Adrenal gland (tissue), 5 donors: ENCODE measurements around the gene MVB12B.

Experiments
- POLR2A ChIP-seq, 2 donors: fragments of 450-650 bp; IDR thresholded peaks; one replicate each; pipeline ENCODE4 v1.6.1; 2017; ENCODE audit warnings: antibody characterized with exemption in 2 of 2, mild to moderate bottlenecking in 2 of 2, moderate library complexity in 1 of 2
- TF ChIP-seq, protein P1 (sequence below), 6 experiments: fragments of 450-650 bp in 4 of 6; fragments of 200-600 bp in 2 of 6; sonication (generic) in 1 of 6; IDR thresholded peaks; 1 replicate in 5 of 6; 2 replicates in 1 of 6; pipeline versions ENCODE4 v1.5.1 to v1.8.0; 2016 to 2021; ENCODE audit warnings: antibody characterized with exemption in 6 of 6, mild to moderate bottlenecking in 2 of 6, moderate library complexity in 1 of 6
- donor health status: DM: no; HTN: no; CAD: no.

- no peak for TF ChIP-seq POLR2A (IDR thresholded peaks at IDR 0.05)
- TF ChIP-seq, protein P1, sequence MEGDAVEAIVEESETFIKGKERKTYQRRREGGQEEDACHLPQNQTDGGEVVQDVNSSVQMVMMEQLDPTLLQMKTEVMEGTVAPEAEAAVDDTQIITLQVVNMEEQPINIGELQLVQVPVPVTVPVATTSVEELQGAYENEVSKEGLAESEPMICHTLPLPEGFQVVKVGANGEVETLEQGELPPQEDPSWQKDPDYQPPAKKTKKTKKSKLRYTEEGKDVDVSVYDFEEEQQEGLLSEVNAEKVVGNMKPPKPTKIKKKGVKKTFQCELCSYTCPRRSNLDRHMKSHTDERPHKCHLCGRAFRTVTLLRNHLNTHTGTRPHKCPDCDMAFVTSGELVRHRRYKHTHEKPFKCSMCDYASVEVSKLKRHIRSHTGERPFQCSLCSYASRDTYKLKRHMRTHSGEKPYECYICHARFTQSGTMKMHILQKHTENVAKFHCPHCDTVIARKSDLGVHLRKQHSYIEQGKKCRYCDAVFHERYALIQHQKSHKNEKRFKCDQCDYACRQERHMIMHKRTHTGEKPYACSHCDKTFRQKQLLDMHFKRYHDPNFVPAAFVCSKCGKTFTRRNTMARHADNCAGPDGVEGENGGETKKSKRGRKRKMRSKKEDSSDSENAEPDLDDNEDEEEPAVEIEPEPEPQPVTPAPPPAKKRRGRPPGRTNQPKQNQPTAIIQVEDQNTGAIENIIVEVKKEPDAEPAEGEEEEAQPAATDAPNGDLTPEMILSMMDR (IDR thresholded peaks at IDR 0.05), result no peak
These were observed 31.1 kb upstream of the MVB12B start for GRCh38 chr9:126295516-126295915.
